Osteocyte (in vitro differentiated cells): ENCODE measurements around the gene KDM3A. TPM values are rescaled to one million over a fixed set of nuclear protein-coding genes. Genes with fewer than 3 reads are reported as not detected.

Source experiments
- DNase-seq: peaks from one replicate; pipeline ENCODE4 v3.0.0; 2021; ENCODE audit warnings: mixed read lengths; ENCODE audit not compliant: unreplicated experiment; ENCODE audit errors: extremely low spot score
- H3K27ac Mint-ChIP-seq: one replicate; pipeline ENCODE4 v1.8.0; 2021; ENCODE audit warnings: mild to moderate bottlenecking, mixed read lengths; ENCODE audit not compliant: unreplicated experiment
- H3K27me3 Mint-ChIP-seq: one replicate; pipeline ENCODE4 v1.8.0; 2021; ENCODE audit warnings: mixed read lengths; ENCODE audit not compliant: unreplicated experiment
- H3K36me3 Mint-ChIP-seq: one replicate; pipeline ENCODE4 v1.8.0; 2021; ENCODE audit warnings: mixed read lengths; ENCODE audit not compliant: unreplicated experiment
- H3K4me1 Mint-ChIP-seq: one replicate; pipeline ENCODE4 v1.8.0; 2021; ENCODE audit warnings: mixed read lengths; ENCODE audit not compliant: unreplicated experiment
- H3K4me3 Mint-ChIP-seq: one replicate; pipeline ENCODE4 v1.8.0; 2021; ENCODE audit warnings: mild to moderate bottlenecking, moderate library complexity, mixed read lengths; ENCODE audit not compliant: unreplicated experiment
- H3K9me3 Mint-ChIP-seq: one replicate; pipeline ENCODE4 v1.8.0; 2021; ENCODE audit warnings: mixed read lengths; ENCODE audit not compliant: unreplicated experiment
- CTCF ChIP-seq: fragments of 200-600 bp; sonication (generic); IDR thresholded peaks from 2 replicates; pipeline ENCODE4 v1.5.0; 2021; ENCODE audit warnings: antibody characterized with exemption, mild to moderate bottlenecking, moderate library complexity
- total RNA-seq: library from RNA; stranded (reverse); gene quantifications from 2 replicates; pipeline ENCODE4 v1.2.1, GENCODE V29; 2021

The KDM3A gene
- total RNA-seq, 1 donor from 2014 or later, result 44.8 TPM

GRCh38 chr2:86446060-86446459 lies 4.9 kb downstream of the KDM3A start:
- no peak for TF ChIP-seq CTCF
- Mint-ChIP-seq H3K4me1 (peaks cover 31% of the 10 kb centered on the region), H3K36me3 (peaks cover 40% of the 10 kb centered on the region)

GRCh38 chr2:86453836-86454235 lies 12.7 kb downstream of the KDM3A start:
- Mint-ChIP-seq H3K36me3 (peaks cover 52% of the 10 kb centered on the region), H3K9me3 (no peaks in the 10 kb centered on the region), H3K27me3 (no peaks in the 10 kb centered on the region), H3K4me1 (peaks cover 28% of the 10 kb centered on the region), H3K4me3 (no peak overlapping the region), H3K27ac (peak overlapping the region; percentile 73)
- no peak for TF ChIP-seq CTCF
- no peak for DNase-seq

More at GRCh38 chr2:86446060-86446459, 4.9 kb downstream of the KDM3A start:
- Mint-ChIP-seq H3K9me3 (no peaks in the 10 kb centered on the region), H3K27me3 (no peaks in the 10 kb centered on the region), H3K4me3 (no peak overlapping the region), H3K27ac (no peak overlapping the region)
- DNase-seq, result no peak

- H3K9me3 Mint-ChIP-seq, result no peaks in the 10 kb centered on the region
- no peak for DNase-seq
- H3K4me1 Mint-ChIP-seq, result peaks cover 26% of the 10 kb centered on the region
- H3K4me3 Mint-ChIP-seq, result no peak overlapping the region
- no peak for TF ChIP-seq CTCF
- no peaks in the 10 kb centered on the region for H3K27me3 Mint-ChIP-seq
- H3K36me3 Mint-ChIP-seq, result peaks cover 54% of the 10 kb centered on the region
- peak overlapping the region; percentile 73 for H3K27ac Mint-ChIP-seq
Observed at GRCh38 chr2:86454238-86454637, 13.1 kb downstream of the KDM3A start.

GRCh38 chr2:86455181-86455580 lies 14.0 kb downstream of the KDM3A start:
- H3K4me3 Mint-ChIP-seq, result no peak overlapping the region
- no peak for DNase-seq
- no peaks in the 10 kb centered on the region for H3K9me3 Mint-ChIP-seq
- TF ChIP-seq CTCF, result no peak
- H3K27me3 Mint-ChIP-seq, result no peaks in the 10 kb centered on the region
- H3K36me3 Mint-ChIP-seq, result peaks cover 56% of the 10 kb centered on the region
- H3K4me1 Mint-ChIP-seq, result peaks cover 26% of the 10 kb centered on the region
- no peak overlapping the region for H3K27ac Mint-ChIP-seq

- peaks cover under 1% of the 10 kb centered on the region for H3K4me1 Mint-ChIP-seq
- no peaks in the 10 kb centered on the region for H3K27me3 Mint-ChIP-seq
Observed at GRCh38 chr2:86461042-86461743, 20.0 kb downstream of the KDM3A start.

More at GRCh38 chr2:86461042-86461743, 20.0 kb downstream of the KDM3A start:
- Mint-ChIP-seq H3K9me3 (no peaks in the 10 kb centered on the region), H3K27ac (no peak overlapping the region), H3K4me3 (no peak overlapping the region), H3K36me3 (peaks cover 66% of the 10 kb centered on the region)
- TF ChIP-seq CTCF, result no peak
- no peak for DNase-seq
